Spleen (tissue), 11 donors: Measurements from ENCODE around the gene TSPOAP1. TPM values are rescaled to one million over a fixed set of nuclear protein-coding genes. Genes with fewer than 3 reads are reported as not detected.

Source experiments
- DNase-seq: peaks from one replicate; pipeline ENCODE4 v3.0.0-alpha.2; 2020
- H3K27ac ChIP-seq, 8 donors: fragments of 200-600 bp; sonication (generic) in 7 of 8; 1 replicate in 4 of 8; 2 replicates in 4 of 8; pipeline versions ENCODE4 v1.5.0 to v1.8.0; 2016 to 2021; ENCODE audit warnings: inconsistent platforms in 4 of 8, mild to moderate bottlenecking in 4 of 8, moderate library complexity in 1 of 8
- H3K27me3 ChIP-seq, 7 donors: fragments of 200-600 bp; sonication (generic) in 6 of 7; replicated peaks in 1 of 7; 1 replicate in 4 of 7; 2 replicates in 3 of 7; pipeline versions ENCODE4 v1.5.0 to v1.8.0; 2016 to 2021; ENCODE audit warnings: inconsistent platforms in 3 of 7, mild to moderate bottlenecking in 1 of 7
- H3K36me3 ChIP-seq, 6 donors: fragments of 200-600 bp; sonication (generic) in 5 of 6; 1 replicate in 4 of 6; 2 replicates in 2 of 6; pipeline versions ENCODE4 v1.5.0 to v1.8.0; 2016 to 2021; ENCODE audit warnings: inconsistent platforms in 2 of 6
- H3K4me1 ChIP-seq, 6 donors: fragments of 200-600 bp; sonication (generic) in 5 of 6; 1 replicate in 3 of 6; 2 replicates in 3 of 6; pipeline versions ENCODE4 v1.5.0 to v1.8.0; 2016 to 2021; ENCODE audit warnings: inconsistent platforms in 3 of 6
- H3K4me3 ChIP-seq, 8 donors: fragments of 200-600 bp; sonication (generic) in 7 of 8; 1 replicate in 4 of 8; 2 replicates in 4 of 8; pipeline versions ENCODE4 v1.5.0 to v1.8.0; 2016 to 2021; ENCODE audit warnings: inconsistent platforms in 4 of 8, mild to moderate bottlenecking in 4 of 8, moderate library complexity in 2 of 8
- H3K9me3 ChIP-seq, 8 donors: fragments of 200-600 bp; sonication (generic) in 7 of 8; 1 replicate in 4 of 8; 2 replicates in 4 of 8; pipeline versions ENCODE4 v1.5.0 to v1.8.0; 2016 to 2021; ENCODE audit warnings: inconsistent platforms in 4 of 8
- POLR2A ChIP-seq, 3 donors: fragments of 450-650 bp; IDR thresholded peaks; one replicate each; pipeline ENCODE4 v1.5.1; 2017; ENCODE audit warnings: antibody characterized with exemption in 3 of 3, mild to moderate bottlenecking in 1 of 3
- POLR2AphosphoS5 ChIP-seq, 3 donors: sonication (generic); formaldehyde crosslinking; IDR thresholded peaks; one replicate each; pipeline ENCODE4 v1.5.1; 2017; ENCODE audit warnings: antibody characterized with exemption in 3 of 3
- WGBS, 5 donors: extraction: QIAGEN DNeasy Blood & Tissue Kit in 3 of 5; methylation state at CpG; one replicate each; pipeline versions ENCODE4 v1.1.5 to v1.1.7; 2013 to 2018; 5-methylcytosine and 5-hydroxymethylcytosine counted together
- intact Hi-C: fragments of 100-400 bp; cut with DNase I; formaldehyde crosslinking; loops from one replicate; pipeline ENCODE4 v1.15.0; 2023; ENCODE audit warnings: low total_unique reads
- polyA plus RNA-seq, 3 donors: library from polyadenylated mRNA; stranded (reverse); fragments of 200-250 nt; gene quantifications; one replicate each; pipeline ENCODE4 v1.2.1, GENCODE V29; 2013
- total RNA-seq, 7 donors: library from RNA; depleted of rRNA in 3 of 7; stranded (reverse); fragments of >200 nt in 3 of 7; fragmentation: NEBNext Ultra II Directional in 4 of 7; extraction: Animal tissue kit (Norgen Biotek cat#: 25700) in 4 of 7; gene quantifications; one replicate each; pipeline versions ENCODE4 v1.1.0 to v1.2.1, GENCODE V29; 2016 to 2021
- TF ChIP-seq, protein P1 (sequence below), 11 experiments: fragments of 200-600 bp in 7 of 11; fragments of 450-650 bp in 4 of 11; sonication (generic) in 4 of 11; IDR thresholded peaks in 8 of 11; conservative IDR thresholded peaks in 3 of 11; 1 replicate in 7 of 11; 2 replicates in 4 of 11; pipeline versions ENCODE4 v1.4.0 to v1.8.0; 2016 to 2021; ENCODE audit warnings: antibody characterized with exemption in 11 of 11, inconsistent platforms in 4 of 11, mild to moderate bottlenecking in 1 of 11
- donor health status: healthy with polysubstance abuse.
- donor health status: DM: no; HTN: no; CAD: no; lungs with moderate emphysema.
- donor health status: DM: no; HTN: no; CAD: no.
- donor health status: Bipolar disorder and iron deficiency.
- donor health status: healthy.
- donor health status: DM: no; HTN: no; CAD: no.
- donor health status: DM: yes; HTN: yes; CAD: no.

TSPOAP1 gene
- total and polyA plus RNA-seq, 10 donors = 11.5 to 31.8 (median 18.6) TPM

DNA sequence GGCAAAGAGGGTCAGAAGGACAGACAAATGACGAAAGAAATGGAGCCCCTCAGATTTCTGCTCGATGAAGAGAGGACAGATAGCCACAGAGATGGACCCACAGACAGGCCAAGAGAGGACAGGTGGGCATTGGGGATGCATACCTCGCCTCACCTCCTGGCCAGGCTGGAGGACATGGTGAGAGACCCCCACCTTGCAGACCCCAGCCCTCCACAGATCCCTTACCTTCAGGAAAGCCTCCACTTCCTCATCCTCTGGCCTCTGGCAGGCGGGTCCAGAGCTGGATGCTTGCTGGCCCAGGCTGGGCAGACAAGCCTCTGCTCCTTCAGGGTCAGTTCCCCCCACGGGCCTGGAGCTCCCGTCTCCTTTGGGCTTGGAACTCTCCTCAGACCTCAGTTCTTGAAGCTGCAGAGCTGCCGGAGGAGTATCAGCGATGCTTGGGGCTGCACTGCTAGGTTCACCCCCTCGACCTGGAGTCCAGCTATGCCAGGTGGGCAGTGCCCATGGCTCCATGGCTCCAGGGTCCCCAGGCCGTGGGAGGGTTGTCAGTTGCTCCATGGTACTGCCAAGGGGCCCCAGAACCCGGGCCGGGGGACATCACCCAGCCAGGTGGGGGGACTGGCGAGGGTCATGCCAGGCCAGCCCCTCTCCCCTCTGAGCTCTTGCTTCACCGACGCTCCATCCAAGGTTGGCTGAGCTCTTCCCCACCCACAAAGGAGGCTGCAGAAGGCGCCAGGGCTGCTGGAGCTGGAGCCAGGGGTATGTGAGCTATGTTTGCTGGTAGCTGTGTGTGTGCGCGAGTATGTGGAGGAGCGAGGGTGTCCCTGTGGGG, 1.0 kb downstream of the TSPOAP1 start:
- Histone ChIP-seq H3K27ac (peak overlapping the region; percentile 42 to 100 (median 98)), H3K4me1 (peaks cover 0 to 81% (median 59%) of the 10 kb centered on the region in 6 donors), H3K4me3 (peak overlapping the region; percentile 13 to 100 (median 96)), H3K9me3 (no peaks in the 10 kb centered on the region), H3K27me3 (peaks cover 0 to 26% (median 5%) of the 10 kb centered on the region in 7 donors), H3K36me3 (peaks cover 0 to 30% (median 10%) of the 10 kb centered on the region in 6 donors)
- peak in 1 of 3 donors; percentile 90 for TF ChIP-seq POLR2AphosphoS5 (IDR thresholded peaks at IDR 0.05)
- no peak for TF ChIP-seq POLR2A (IDR thresholded peaks at IDR 0.05)
- TF ChIP-seq, protein P1, sequence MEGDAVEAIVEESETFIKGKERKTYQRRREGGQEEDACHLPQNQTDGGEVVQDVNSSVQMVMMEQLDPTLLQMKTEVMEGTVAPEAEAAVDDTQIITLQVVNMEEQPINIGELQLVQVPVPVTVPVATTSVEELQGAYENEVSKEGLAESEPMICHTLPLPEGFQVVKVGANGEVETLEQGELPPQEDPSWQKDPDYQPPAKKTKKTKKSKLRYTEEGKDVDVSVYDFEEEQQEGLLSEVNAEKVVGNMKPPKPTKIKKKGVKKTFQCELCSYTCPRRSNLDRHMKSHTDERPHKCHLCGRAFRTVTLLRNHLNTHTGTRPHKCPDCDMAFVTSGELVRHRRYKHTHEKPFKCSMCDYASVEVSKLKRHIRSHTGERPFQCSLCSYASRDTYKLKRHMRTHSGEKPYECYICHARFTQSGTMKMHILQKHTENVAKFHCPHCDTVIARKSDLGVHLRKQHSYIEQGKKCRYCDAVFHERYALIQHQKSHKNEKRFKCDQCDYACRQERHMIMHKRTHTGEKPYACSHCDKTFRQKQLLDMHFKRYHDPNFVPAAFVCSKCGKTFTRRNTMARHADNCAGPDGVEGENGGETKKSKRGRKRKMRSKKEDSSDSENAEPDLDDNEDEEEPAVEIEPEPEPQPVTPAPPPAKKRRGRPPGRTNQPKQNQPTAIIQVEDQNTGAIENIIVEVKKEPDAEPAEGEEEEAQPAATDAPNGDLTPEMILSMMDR (IDR thresholded peaks at IDR 0.05 in 8 of 11, conservative IDR thresholded peaks at IDR 0.05 in 3 of 11) = no peak
- DNase-seq = peak; percentile 92
- WGBS, 5 donors = 40 to 72% (median 45%) methylated on average over 4 to 19 of the region's 19 CpGs
- intact Hi-C loops = no loop called here

DNA sequence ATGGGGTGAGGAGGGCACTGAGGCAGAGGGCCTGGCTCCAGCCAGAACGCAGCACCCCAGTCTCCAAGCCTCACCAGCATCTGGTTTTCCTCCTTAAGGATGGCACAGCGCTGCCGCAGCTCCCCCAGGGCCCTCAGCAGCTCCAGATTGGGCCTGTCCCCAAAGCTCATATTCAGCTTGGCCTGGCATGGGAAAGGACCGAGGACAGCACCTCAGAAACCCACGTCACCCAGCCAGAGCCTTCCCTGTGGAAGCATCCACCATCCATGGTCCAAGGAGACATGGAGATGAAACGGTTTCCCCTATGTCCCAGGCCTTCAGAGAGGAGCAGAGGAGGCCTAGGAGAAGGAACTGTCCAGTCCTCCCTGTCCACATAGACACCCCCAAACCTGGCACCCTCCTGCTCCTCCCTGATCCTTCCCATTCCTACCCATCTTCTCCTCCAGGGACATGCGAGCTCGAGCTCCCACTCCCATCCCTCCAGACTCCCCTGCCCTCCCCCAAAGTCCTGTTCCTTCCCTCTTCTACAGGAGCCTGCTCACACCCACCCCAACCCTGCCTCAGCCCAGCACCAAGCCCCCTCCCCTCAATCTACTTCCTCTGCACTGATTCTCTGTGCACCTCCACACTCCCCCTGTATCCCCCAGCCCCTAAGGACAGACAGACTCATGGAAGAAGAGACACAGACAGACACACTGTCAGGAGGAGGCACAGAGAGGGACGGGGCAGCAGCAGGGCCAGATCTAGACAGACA, 1.8 kb downstream of the TSPOAP1 start:
- Histone ChIP-seq H3K27ac (peak overlapping the region in 3 of 8 donors; percentile 98 to 100 (median 100)), H3K4me1 (peaks cover 0 to 81% (median 59%) of the 10 kb centered on the region in 6 donors), H3K9me3 (no peaks in the 10 kb centered on the region), H3K4me3 (peak overlapping the region in 4 of 8 donors; percentile 90 to 100 (median 97)), H3K36me3 (peaks cover 0 to 35% (median 10%) of the 10 kb centered on the region in 6 donors), H3K27me3 (peaks cover 0 to 26% (median 5%) of the 10 kb centered on the region in 7 donors)
- peak; percentile 74 for DNase-seq
- WGBS, 5 donors = 66 to 82% (median 71%) methylated on average over 9 of the region's 9 CpGs
- TF ChIP-seq POLR2AphosphoS5 (IDR thresholded peaks at IDR 0.05) (peak in 1 of 3 donors; percentile 49), POLR2A (IDR thresholded peaks at IDR 0.05) (no peak)
- intact Hi-C loops = no loop called here

DNA sequence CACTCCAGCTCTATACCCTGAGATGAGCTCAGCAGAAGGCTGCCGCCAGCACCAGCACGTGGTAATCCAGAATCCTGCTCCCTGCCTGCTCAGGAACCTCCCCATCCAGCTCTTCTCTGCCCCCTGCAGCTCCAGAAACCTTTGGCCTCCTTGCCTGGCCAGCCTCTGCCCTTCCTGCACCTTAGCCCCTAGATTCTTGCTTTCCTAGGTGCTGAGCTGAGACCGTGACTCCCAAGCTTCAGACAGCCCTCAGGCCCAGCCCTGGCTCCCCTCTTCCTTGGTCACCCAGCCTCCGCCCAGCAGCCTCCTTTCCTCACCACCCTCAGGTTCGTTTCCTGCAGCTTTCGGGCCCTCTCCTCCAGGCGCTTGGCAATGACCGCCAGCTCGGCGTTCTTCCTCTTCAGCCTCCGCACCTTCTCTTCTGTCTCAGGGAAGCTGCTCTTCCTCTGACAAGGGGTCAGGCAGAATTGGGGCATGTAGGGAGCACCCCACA, 2.6 kb downstream of the TSPOAP1 start:
- intact Hi-C loops = no loop called here
- 40 to 86% (median 54%) methylated on average over 11 of the region's 11 CpGs for WGBS, 5 donors
- DNase-seq = peak; percentile 83
- peaks cover 0 to 26% (median 5%) of the 10 kb centered on the region in 7 donors for H3K27me3 ChIP-seq
- H3K27ac ChIP-seq = peak overlapping the region in 3 of 8 donors; percentile 14 to 100 (median 100)
- TF ChIP-seq POLR2AphosphoS5 (IDR thresholded peaks at IDR 0.05) = peak in 1 of 3 donors; percentile 59
- TF ChIP-seq, protein P1 (IDR thresholded peaks at IDR 0.05 in 8 of 11, conservative IDR thresholded peaks at IDR 0.05 in 3 of 11) = no peak
- peaks cover 0 to 31% (median 8%) of the 10 kb centered on the region in 6 donors for H3K36me3 ChIP-seq
- no peaks in the 10 kb centered on the region for H3K9me3 ChIP-seq
- peak overlapping the region in 1 of 8 donors; percentile 96 for H3K4me3 ChIP-seq
- peaks cover 0 to 81% (median 59%) of the 10 kb centered on the region in 6 donors for H3K4me1 ChIP-seq

DNA sequence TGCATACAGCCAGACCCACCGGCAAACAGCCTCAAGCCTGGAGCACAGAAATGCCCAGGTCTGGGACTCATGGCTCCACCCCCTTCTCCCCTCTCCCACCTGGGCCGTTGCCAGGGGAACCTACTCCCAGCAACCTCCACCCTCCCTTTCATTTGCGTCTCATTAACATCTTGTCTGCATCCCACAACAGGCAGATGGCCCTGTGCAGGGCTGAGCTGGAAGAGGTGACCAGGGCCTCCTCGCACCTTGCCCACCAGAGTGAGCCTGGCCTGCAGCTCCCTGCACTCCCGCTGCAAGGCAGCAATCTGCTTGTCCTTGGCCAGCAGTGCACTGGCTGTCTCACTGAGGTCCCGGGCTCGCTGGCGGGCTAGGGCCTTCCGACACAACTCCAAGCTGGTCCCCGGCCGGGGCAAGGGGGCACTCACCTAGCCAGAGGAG, 3.3 kb downstream of the TSPOAP1 start:
- peaks cover 0 to 26% (median 5%) of the 10 kb centered on the region in 7 donors for H3K27me3 ChIP-seq
- peaks cover 0 to 76% (median 59%) of the 10 kb centered on the region in 6 donors for H3K4me1 ChIP-seq
- TF ChIP-seq POLR2AphosphoS5 (IDR thresholded peaks at IDR 0.05) = peak in 1 of 3 donors; percentile 36
- no peak for TF ChIP-seq POLR2A (IDR thresholded peaks at IDR 0.05)
- no peaks in the 10 kb centered on the region for H3K9me3 ChIP-seq
- peak overlapping the region in 1 of 8 donors; percentile 100 for H3K27ac ChIP-seq
- intact Hi-C loops = no loop called here
- H3K4me3 ChIP-seq = peak overlapping the region in 6 of 8 donors; percentile 6 to 68 (median 44)
- H3K36me3 ChIP-seq = peaks cover 0 to 27% (median 1%) of the 10 kb centered on the region in 6 donors
- 52 to 83% (median 78%) methylated on average over 4 to 11 of the region's 11 CpGs for WGBS, 5 donors
- peak; percentile 82 for DNase-seq
